LHCN-M2 (cell line): ENCODE measurements around the gene ZNF862. TPM values are rescaled to one million over a fixed set of nuclear protein-coding genes. Genes with fewer than 3 reads are reported as not detected.
A peak's percentile ranks its signal among the peaks of the same experiment; 100 is the strongest.

Experiments
- DNase-seq: peaks from one replicate; pipeline ENCODE4 v3.0.0-alpha.2; 2012; ENCODE audit warnings: low read depth
- total RNA-seq: library from RNA; depleted of rRNA; stranded (reverse); fragments of >200 nt; gene quantifications from 2 replicates; pipeline ENCODE4 v1.2.3, GENCODE V29; 2014

The ZNF862 gene
- total RNA-seq, 1 experiment from 2014 or later, result 11.8 TPM

- DNase-seq, result no peak
Measured at GRCh38 chr7:149845257-149845980, 7.2 kb downstream of the ZNF862 start.

DNA sequence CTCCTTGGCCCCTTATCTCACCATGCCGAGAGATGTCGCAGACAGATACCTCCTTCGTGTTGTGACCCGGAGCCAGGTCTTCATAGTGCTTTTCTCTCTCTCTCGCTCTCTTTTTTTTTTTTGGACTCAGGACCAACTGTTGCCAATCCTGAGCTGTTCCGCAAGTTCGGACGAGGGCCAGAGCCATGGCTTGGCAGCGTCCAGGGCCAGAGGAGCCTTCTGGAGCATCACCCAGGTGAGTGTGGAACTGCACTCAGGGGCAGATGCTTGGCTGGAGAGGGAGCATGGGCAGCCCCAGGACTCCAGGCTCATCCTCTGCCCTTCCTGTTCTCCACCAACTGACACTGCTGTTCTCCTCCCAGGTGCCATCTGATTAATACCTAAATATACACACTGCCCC lies 7.8 kb downstream of the ZNF862 start:
- DNase-seq, result no peak

DNA sequence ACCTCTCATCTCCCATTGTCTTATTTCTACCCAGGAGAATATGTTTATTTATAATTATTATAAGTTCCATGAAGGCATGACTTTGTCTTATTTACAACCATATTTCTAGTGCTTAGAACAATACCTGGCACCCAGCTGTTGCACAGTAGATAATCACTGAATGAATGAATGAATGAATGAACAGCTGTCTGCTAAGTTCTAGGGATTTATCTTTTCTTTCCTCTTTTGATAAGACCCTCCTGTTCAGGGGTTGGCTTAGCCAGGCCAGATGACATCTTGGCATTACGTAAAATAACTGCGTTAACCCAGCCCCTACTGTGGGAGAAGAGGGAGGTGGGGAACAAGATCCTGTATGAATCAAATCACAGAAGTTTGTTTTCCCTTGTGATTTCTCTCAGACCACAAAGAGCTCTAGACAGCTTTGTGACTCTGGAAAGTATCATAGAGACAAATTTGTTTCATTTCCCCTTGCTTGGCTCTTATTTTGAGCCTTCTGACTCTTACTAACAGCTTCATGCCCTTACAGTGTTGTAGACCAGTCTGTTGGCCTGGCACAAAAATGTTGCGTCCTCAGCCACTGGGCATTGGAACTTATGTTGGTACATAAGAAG lies 8.4 kb downstream of the ZNF862 start:
- no peak for DNase-seq

DNA sequence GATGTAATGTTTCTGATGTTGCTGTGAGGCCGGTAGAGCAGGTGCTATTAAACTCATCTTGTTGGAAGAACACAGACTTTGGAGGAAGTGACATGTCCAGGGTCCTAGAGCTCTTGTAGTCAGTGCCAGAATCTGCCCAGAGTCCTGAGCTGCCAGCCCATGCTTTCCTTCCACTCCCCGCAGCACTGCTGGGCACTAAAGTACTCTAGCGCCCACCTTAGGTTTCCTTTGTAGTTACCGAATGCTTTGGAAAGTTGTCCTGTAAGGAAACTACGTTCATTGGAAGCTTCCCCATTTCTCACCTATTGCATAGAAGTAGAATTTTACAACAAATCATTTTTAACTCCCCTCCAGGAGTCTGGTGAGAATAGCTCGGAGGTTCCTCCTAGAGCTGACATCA lies 11.0 kb downstream of the ZNF862 start:
- DNase-seq, result no peak

DNA sequence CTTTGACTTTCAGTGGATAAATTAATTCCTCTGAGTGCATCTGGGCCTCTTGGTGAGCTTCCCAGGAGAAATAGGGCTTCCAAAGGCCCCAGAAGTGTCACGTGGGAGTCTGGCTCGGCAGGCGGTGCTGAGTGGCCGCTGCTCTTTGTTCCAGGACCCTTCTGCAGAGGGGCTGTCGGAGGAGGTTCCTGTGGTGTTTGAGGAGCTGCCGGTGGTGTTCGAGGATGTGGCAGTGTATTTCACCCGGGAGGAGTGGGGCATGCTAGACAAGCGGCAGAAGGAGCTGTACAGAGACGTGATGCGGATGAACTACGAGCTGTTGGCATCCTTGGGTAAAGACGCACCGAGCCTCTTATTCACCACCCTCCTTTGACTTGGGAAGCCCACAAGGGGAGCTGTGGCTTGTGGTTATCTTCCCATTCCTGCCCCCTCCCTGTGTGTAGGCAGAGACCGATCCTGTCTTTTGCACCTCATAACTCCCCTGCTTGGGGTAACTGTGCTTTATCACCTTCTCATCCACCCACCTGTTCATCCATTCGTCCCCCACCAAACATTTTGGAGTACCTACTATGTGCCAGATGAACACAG lies 11.9 kb downstream of the ZNF862 start:
- DNase-seq, result no peak

DNA sequence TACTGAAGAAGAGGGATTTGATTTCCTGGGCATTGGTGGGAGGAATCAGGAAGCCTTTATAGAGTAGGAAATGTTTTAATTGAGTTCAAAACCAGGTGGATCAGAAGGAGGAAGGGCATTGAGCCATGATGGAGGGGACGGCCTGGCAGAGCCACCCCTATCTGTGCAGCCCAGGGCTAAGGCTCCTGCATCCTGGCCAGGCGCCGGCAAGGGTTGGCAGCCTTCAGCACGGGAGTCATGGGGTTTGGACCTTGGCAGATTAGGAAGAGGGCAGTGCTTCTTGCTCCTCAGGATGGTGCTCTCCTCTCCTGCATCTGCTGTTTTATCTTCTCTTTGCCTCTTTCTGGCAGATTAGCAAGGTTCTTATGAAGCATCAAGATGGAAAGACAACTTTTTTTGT lies 12.5 kb downstream of the ZNF862 start:
- no peak for DNase-seq

- DNase-seq, result no peak
Measured at GRCh38 chr7:149851449-149851848, 13.3 kb downstream of the ZNF862 start.

- DNase-seq, result peak; percentile 17
Measured at GRCh38 chr7:149853157-149853556, 15.0 kb downstream of the ZNF862 start.

DNA sequence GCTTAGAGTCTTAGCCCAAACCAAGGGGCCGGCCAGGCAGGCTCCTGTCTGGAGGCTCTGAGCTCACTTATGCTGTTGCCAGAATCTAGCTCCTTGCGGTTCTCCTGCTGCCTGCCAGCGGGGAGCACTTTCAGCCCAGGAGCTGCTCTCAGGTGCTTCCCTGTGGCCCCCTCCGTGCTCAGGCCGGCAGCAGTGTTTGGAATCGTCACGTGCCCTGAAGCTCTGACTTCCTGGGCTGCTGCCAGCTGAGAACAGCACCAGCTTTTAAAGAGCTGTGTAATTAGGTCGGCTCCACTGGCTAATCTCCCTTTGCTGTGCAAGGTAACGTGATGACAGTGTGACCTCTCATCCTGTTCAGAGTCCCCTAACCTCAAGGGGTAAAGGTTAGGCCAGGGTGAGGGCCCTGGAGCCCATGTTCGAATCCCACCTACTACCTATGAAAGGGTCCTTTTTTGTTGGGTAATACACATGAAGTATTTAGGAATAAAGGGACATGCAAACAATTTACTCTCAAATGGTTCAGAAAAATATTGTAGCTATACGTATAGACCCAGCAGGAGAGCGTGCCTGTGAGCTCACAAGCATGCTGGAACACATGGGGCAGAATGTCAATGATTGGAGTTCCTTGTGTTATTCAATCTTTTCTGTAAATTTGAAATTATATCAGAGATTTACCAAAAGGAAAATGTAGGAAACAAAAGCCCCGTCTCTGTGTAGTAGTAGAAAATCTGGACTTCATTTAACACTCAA lies 16.6 kb downstream of the ZNF862 start:
- DNase-seq, result peak; percentile 23

- peak; percentile 70 for DNase-seq
Measured at GRCh38 chr7:149855361-149856305, 17.5 kb downstream of the ZNF862 start.

- DNase-seq, result no peak
Measured at GRCh38 chr7:149856583-149856982, 18.4 kb downstream of the ZNF862 start.

GRCh38 chr7:149859369-149859768 lies 21.2 kb downstream of the ZNF862 start:
- DNase-seq, result no peak

GRCh38 chr7:149859876-149860275 lies 21.7 kb downstream of the ZNF862 start:
- no peak for DNase-seq

DNA sequence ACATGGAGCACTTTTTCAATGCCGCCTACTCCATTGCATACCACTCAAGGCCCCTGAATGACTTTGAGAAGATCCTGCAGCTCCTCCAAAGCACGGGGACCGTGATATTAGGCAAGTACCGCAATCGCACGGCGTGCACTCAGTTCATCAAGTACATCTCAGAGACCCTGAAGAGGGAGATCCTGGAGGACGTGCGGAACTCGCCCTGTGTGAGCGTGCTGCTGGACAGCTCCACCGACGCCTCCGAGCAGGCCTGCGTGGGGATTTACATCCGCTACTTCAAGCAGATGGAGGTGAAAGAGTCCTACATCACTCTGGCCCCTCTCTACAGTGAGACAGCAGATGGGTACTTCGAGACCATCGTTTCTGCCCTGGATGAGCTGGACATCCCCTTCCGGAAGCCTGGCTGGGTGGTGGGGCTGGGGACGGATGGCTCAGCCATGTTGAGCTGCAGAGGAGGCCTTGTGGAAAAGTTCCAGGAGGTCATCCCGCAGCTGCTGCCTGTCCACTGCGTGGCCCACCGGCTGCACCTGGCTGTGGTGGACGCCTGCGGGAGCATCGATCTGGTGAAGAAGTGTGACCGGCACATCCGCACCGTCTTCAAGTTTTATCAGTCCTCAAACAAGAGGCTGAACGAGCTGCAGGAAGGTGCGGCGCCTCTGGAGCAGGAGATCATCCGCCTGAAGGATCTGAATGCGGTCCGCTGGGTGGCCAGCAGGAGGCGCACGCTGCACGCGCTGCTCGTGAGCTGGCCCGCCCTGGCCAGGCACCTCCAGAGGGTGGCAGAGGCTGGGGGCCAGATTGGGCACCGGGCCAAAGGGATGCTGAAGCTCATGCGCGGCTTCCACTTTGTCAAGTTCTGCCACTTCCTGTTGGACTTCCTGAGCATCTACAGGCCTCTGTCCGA lies 22.9 kb downstream of the ZNF862 start:
- DNase-seq, result no peak

GRCh38 chr7:149861728-149862045 lies 23.5 kb downstream of the ZNF862 start:
- no peak for DNase-seq

- no peak for DNase-seq
Measured at GRCh38 chr7:149862156-149862555, 24.0 kb downstream of the ZNF862 start.

DNA sequence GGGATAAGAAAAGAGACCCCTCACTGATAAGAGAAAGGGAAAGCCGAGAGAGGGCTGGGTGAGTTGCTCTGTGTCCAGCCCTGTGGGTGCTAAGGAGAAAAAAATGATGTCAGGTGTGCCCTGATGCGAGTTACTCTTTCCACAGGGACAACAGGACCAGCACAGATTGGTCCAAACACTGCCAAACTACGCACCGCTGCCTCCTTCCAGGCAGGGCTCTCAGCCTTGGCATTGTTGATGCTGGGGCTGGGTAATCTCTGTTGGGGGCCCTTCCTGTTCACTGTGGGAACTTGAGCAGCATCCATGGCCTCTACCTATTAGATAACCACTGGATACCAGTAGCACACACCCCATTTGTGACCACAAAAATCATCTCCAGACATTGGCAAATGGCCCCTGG lies 25.3 kb downstream of the ZNF862 start:
- no peak for DNase-seq

GRCh38 chr7:149864023-149864422 lies 25.8 kb downstream of the ZNF862 start:
- no peak for DNase-seq

- no peak for DNase-seq
Measured at GRCh38 chr7:149864751-149865150, 26.6 kb downstream of the ZNF862 start.

GRCh38 chr7:149865437-149865836 lies 27.3 kb downstream of the ZNF862 start:
- no peak for DNase-seq
